HepG2 (cell line): ENCODE data around the gene MYO3B.

Experiments
- NPAS2 ChIP-seq: sonication (generic); formaldehyde crosslinking; IDR thresholded peaks from 2 replicates; pipeline ENCODE4 v1.8.0; 2022; ENCODE audit warnings: mild to moderate bottlenecking, missing genetic modification reagents, borderline replicate concordance
- RFX5 ChIP-seq: IDR thresholded peaks from 2 replicates; pipeline ENCODE4 v1.6.1; 2011; ENCODE audit warnings: low read depth, low read length, improper control_type of control experiment
- ZNF362 ChIP-seq: sonication (generic); formaldehyde crosslinking; IDR thresholded peaks from 2 replicates; pipeline ENCODE4 v1.4.0; 2020; ENCODE audit warnings: missing genetic modification reagents, mild to moderate bottlenecking, borderline replicate concordance
- TF ChIP-seq, protein P1 (sequence below): sonication (generic); formaldehyde crosslinking; IDR thresholded peaks from 2 replicates; pipeline ENCODE4 v1.5.0; 2020; ENCODE audit warnings: mild to moderate bottlenecking, missing genetic modification reagents, moderate library complexity

GRCh38 chr2:170484552-170484951 is 306.6 kb downstream of the MYO3B start:
- TF ChIP-seq RFX5, result no peak
- TF ChIP-seq NPAS2, result no peak
- no peak for TF ChIP-seq ZNF362 (CRISPR knock-in tag)
- TF ChIP-seq, protein P1, sequence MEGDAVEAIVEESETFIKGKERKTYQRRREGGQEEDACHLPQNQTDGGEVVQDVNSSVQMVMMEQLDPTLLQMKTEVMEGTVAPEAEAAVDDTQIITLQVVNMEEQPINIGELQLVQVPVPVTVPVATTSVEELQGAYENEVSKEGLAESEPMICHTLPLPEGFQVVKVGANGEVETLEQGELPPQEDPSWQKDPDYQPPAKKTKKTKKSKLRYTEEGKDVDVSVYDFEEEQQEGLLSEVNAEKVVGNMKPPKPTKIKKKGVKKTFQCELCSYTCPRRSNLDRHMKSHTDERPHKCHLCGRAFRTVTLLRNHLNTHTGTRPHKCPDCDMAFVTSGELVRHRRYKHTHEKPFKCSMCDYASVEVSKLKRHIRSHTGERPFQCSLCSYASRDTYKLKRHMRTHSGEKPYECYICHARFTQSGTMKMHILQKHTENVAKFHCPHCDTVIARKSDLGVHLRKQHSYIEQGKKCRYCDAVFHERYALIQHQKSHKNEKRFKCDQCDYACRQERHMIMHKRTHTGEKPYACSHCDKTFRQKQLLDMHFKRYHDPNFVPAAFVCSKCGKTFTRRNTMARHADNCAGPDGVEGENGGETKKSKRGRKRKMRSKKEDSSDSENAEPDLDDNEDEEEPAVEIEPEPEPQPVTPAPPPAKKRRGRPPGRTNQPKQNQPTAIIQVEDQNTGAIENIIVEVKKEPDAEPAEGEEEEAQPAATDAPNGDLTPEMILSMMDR (CRISPR knock-in tag), result no peak
